ENCODE measurements around the gene RDX.
"Not testable (repeated sequence)": the region's sequence is repeated elsewhere in the genome, so short reads cannot be mapped to it uniquely, and the experiment has no call there.

Gene RDX

DNA sequence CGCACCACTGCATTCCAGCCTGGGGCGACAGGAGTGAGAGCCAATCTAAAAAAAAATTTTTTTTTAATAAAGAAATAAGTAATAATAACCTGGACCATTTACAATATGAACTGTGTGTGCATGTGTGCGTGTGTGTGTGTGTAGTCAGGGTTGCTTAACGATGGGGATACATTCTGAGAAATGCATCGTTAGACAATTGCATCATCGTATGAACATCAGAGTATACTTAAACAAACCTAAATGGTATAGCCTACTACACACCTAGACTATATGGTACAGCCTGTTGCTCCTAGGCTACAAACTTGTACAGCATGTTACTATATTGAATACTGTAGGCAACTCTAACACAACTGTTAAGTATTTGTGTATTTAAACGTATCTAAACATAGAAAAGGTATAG is 26.4 kb downstream of the RDX start:
- DNase-seq = no peak

DNA sequence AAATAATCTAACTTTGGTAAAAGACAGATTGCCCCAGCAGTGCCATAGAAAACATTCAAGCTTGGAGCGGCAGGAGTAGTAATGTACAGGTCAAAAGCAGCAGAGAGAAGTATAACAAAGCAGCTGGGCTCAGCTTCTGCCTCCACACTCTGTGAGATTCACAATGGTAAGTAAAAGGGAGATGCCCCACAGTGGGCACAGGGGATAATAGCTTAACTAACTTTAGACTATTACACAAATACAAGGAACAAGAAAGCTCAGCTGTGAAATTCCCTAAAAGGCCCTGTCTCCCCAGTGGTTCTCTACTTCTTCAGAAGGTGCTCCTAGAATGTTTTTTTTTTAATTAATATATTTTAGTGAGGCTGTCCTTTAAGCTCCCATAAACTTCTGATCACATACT is 28.0 kb downstream of the RDX start:
- DNase-seq = no peak

DNA sequence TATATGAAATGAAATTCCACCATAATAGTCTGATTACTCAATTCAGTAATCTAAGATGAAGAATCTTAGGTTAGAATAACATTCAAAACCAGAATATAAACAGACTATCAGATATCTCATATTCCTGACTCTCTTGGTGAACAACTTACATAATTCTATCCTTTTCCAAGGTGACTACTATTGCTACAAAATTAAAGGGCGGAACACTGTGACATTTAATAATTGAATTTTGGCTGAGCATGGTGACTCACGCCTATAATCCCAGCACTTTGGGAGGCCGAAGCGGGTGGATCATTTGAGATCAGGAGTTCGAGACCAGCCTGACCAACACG is 34.4 kb downstream of the RDX start:
- no peak for DNase-seq

GRCh38 chr11:110261195-110262071 is 35.0 kb downstream of the RDX start:
- DNase-seq = no peak

- no peak for DNase-seq
Observed at GRCh38 chr11:110253525-110253924, 42.9 kb downstream of the RDX start.

DNA sequence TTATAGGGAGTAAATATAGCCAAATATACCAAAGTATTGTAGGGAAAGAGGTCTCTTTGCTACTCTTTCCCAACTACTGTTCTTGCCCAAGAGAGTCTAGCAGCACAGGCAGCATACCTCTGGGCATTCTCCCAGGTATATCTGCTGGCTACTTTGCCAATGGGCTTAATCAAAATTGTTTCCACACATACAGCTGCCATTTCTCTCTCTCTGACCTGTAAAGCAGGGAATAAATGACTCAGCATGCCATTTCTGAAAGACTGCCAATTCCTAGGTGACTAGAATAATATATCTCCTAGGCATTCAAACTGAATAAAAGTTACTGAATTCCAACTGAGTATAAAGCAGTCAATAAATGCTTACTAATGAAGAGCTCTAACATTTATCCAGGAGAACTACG is 44.6 kb downstream of the RDX start:
- no peak for DNase-seq

GRCh38 chr11:110250168-110250567 is 46.2 kb downstream of the RDX start:
- no peak for DNase-seq

DNA sequence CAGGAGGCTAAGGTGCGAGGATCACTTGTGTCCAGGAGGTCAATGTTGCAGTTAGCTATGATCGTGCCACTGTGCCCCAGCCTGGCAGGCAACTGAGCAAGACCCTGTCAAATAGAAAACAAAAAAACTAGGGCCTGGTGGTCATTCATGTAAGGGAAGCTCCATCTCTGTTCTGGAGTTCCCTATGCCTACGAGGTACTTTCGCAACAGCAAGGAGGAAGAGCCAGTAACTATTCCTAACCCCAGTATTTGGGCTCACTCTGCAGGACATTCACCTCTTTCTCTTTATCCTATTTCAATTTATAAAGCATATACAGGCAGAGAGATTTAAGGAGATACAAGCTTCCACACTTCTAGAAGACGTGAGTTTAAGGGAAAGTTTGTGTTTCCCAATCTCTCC is 46.6 kb downstream of the RDX start:
- no peak for DNase-seq

DNA sequence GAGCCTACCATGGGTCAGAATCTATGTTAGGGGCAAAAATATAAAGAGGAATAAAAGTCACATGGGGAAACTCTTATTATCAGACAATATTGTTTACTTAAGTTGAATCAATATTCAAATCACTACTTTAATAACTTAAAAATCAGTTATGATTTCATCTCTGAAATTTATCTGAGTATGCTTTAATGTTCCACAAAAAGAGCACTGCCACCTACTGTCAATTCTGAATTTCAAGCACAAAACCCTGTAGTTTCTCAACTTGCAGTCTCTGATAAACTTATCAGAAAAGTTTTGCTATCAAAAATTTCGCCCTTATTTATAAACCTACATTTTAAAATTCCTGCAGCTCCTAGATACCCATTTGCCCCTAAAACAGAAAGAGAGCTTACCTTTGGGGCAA is 47.3 kb downstream of the RDX start:
- DNase-seq = peak in 1 of 3 experiments; percentile 29

GRCh38 chr11:110243791-110244190 is 52.6 kb downstream of the RDX start:
- DNase-seq = no peak

- no peak for DNase-seq
Observed at GRCh38 chr11:110242746-110243145, 53.7 kb downstream of the RDX start.

DNA sequence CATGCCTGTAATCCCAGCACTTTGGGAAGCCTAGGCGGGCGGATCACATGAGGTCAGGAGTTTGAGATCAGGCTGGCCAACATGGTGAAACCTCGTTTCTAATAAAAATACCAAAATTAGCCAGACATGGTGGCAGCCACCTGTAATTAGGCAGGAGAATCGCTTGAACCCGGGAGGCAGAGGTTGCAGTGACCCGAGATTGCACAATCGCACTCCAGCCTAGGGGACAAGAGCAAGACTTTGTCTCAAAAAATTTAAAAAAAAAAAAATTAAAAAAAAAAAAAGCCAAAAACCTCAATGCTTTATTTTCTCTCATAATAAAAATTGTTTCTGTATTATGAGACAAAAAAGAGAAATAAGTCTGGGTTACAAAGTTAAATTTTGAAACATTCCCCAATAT is 54.2 kb downstream of the RDX start:
- no peak for DNase-seq

DNA sequence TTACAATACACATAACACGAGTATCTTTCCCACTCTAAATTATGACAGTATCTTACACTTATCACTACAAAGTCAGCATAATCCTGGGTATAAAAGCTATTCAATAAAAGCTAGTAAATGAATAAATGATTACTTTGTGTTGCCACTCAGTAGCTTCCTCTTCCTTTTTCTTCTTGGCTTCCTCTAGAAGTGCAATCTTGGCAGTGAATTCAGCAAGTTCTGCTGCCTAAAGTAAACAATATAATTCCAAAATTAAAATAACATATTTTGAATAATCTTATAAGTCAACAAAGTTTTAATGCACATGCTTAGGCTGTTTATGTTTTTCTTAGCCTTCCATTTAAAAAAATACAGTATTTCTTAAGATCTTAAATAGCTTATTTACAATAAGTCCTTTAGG is 60.4 kb downstream of the RDX start:
- DNase-seq = no peak

- DNase-seq = no peak
Observed at GRCh38 chr11:110230377-110230776, 66.0 kb downstream of the RDX start.

DNA sequence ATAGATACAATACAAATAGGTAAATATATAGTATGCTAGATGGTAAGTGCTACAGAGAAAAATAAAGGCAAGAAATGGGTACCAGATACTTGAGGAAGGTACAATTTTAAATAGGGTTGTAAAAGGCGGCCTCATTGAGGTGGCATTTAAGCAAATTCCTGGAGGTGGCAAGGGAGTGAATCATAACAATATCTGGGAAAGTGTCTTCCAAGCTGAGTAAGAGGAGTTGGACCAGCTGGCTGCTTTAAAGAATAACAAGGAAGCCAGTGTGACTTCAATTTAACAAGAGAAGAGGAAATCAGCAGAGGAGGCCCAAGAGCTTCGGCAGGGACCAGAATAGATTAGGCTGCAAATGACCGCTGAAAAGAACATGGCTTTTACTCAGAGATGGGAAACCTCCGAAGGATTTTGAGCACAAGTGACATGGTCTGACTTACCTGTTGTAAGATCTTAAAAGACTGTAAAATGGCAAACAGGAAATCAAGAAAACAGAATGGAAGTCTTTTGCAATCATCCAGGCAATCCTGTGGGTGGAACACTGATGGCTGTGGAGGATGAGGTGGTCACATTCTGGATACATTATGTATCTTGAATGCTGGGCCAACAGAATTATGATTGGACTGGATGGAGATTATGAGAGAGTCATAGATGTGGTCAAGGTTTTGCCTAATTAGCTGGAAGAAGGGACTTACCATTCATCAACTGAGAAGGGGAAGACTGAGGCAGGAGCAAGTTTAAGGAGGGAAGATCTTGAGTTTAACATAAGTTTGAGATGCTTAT is 77.2 kb downstream of the RDX start:
- DNase-seq = no peak

DNA sequence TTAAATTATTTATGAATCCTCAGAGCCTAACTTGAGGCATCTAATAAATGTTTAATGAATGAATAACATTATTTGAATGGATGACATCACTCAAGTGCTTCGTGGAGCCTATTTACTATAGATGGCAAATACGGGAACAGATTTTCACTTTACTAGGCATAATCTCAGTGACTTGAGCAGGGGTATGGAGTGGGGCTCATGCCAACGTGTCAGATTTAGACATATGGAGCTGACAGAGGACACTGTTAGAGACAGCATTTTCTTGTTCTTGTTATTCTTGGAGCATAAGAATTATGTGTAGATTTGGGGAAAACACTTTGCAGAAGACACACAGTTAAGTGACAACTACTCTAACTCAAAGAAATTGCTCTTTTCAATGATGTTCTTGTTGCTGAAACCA is 78.5 kb downstream of the RDX start:
- no peak for DNase-seq

GRCh38 chr11:110217223-110217877 is 79.1 kb downstream of the RDX start:
- DNase-seq = no peak

DNA sequence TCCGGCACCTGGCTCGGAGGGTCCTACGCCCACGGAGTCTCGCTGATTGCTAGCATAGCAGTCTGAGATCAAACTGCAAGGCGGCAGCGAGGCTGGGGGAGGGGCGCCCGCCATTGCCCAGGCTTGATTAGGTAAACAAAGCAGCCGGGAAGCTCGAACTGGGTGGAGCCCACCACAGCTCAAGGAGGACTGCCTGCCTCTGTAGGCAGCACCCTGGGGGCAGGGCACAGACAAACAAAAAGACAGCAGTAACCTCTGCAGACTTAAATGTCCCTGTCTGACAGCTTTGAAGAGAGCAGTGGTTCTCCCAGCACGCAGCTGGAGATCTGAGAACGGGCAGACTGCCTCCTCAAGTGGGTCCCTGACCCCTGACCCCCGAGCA is 87.1 kb downstream of the RDX start:
- not testable (repeated sequence) for DNase-seq

DNA sequence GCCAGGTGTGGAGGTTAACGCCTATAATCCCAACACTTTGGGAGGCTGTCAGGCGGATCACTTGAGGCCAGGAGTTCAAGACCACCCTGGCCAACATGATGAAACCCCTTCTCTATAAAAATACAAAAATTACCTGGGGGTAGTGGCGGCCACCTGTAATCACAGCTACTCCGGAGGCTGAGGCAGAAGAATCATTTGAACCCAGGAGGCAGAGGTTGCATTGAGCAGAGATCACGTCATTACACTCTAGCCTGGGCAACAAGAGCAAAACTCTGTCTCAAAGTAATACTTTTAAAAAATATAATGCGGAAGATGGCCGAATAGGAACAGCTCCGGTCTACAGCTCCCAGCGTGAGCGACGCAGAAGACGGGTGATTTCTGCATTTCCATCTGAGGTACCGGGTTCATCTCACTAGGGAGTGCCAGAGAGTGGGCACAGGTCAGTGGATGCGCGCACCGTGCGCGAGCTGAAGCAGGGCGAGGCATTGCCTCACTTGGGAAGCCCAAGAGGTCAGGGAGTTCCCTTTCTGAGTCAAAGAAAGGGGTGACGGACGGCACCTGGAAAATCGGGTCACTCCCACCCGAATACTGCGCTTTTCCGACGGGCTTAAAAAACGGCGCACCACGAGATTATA is 87.6 kb downstream of the RDX start:
- peak; percentile 19 to 55 (median 23) for DNase-seq

GRCh38 chr11:110207123-110207522 is 89.3 kb downstream of the RDX start:
- peak in 1 of 3 experiments; percentile 23 for DNase-seq

DNA sequence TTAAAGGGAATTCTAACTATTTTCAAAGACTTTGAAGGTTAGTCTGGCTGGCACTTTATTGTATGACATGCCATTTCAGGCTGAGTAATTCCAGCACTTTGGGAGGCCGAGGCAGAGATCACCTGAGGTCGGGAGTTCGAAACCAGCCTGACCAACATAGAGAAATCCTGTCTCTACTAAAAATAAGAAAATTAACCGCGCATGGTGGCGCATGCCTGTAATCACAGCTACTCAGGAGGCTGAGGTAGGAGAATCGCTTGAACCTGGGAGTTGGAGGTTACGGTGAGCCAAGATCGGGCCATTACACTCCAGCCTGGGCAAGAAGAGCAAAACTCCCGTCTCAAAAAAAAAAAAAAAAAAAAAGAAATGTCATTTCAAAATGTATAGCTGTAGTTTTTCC is 95.6 kb downstream of the RDX start:
- no peak for DNase-seq

GRCh38 chr11:110200241-110200640 is 96.2 kb downstream of the RDX start:
- no peak for DNase-seq
